Measurements from ENCODE around the gene MRAP2.
A peak's percentile ranks its signal among the peaks of the same experiment; 100 is the strongest.

The MRAP2 gene

GRCh38 chr6:84033523-84034451 is at the start of gene MRAP2:
MRAP2 (plus strand) TSS chr6:84033772; CDS start chr6:84055319, 21,547 bp downstream.
- DNase-seq: peak; percentile 19 to 49

GRCh38 chr6:83984411-83984810 is 49.2 kb upstream of the MRAP2 start:
- no peak for DNase-seq

GRCh38 chr6:83985308-83985713 is 48.3 kb upstream of the MRAP2 start:
- DNase-seq: no peak

GRCh38 chr6:83985715-83986114 is 47.9 kb upstream of the MRAP2 start:
- DNase-seq: no peak

GRCh38 chr6:83998021-83998584 is 35.5 kb upstream of the MRAP2 start:
- DNase-seq: no peak

- DNase-seq: no peak
These were observed 32.5 kb upstream of the MRAP2 start for GRCh38 chr6:84001119-84001518.

- DNase-seq: no peak
These were observed 31.3 kb upstream of the MRAP2 start for GRCh38 chr6:84002226-84002625.

- no peak for DNase-seq
These were observed 30.4 kb upstream of the MRAP2 start for GRCh38 chr6:84003131-84003530.

- no peak for DNase-seq
These were observed 29.9 kb upstream of the MRAP2 start for GRCh38 chr6:84003654-84004053.

GRCh38 chr6:84007871-84008270 is 25.7 kb upstream of the MRAP2 start:
- DNase-seq: no peak

GRCh38 chr6:84013354-84013753 is 20.2 kb upstream of the MRAP2 start:
- no peak for DNase-seq

- peak in 1 of 2 experiments; percentile 3 for DNase-seq
These were observed 19.6 kb upstream of the MRAP2 start for GRCh38 chr6:84013931-84014330.

GRCh38 chr6:84016029-84016428 is 17.5 kb upstream of the MRAP2 start:
- peak in 1 of 2 experiments; percentile 2 for DNase-seq

GRCh38 chr6:84017709-84018452 is 15.7 kb upstream of the MRAP2 start:
- DNase-seq: no peak

GRCh38 chr6:84018453-84019061 is 15.0 kb upstream of the MRAP2 start:
- no peak for DNase-seq

GRCh38 chr6:84019141-84019841 is 14.3 kb upstream of the MRAP2 start:
- no peak for DNase-seq

GRCh38 chr6:84019842-84020211 is 13.7 kb upstream of the MRAP2 start:
- no peak for DNase-seq

- no peak for DNase-seq
These were observed 11.9 kb upstream of the MRAP2 start for GRCh38 chr6:84021625-84022024.

- DNase-seq: peak in 1 of 2 experiments; percentile 5
These were observed 6.8 kb upstream of the MRAP2 start for GRCh38 chr6:84026721-84027164.

- DNase-seq: peak; percentile 90 to 97
These were observed 6.0 kb upstream of the MRAP2 start for GRCh38 chr6:84027340-84028181.

GRCh38 chr6:84028350-84028749 is 5.2 kb upstream of the MRAP2 start:
- no peak for DNase-seq

Data from NCI-H2081 (cell line).